K562 (cell line): Measurements from ENCODE around the gene LTBP2. TPM values are rescaled to one million over a fixed set of nuclear protein-coding genes. Genes with fewer than 3 reads are reported as not detected.

Source experiments
- BHLHE40 ChIP-seq: IDR thresholded peaks from 2 replicates; pipeline ENCODE4 v1.6.1; 2011; ENCODE audit warnings: low read length, improper control_type of control experiment
- CREB5 ChIP-seq: fragments of 250-450 bp; sonication (Bioruptor Pico); IDR thresholded peaks from 2 replicates; pipeline ENCODE4 v1.5.0; 2020; ENCODE audit warnings: mild to moderate bottlenecking
- GATAD2A ChIP-seq: fragments of 450-650 bp; IDR thresholded peaks from 2 replicates; pipeline ENCODE4 v1.6.1; 2017
- MAZ ChIP-seq, 2 experiments: fragments of 450-650 bp in 1 of 2; sonication (generic) in 1 of 2; formaldehyde crosslinking; IDR thresholded peaks in 1 of 2; conservative IDR thresholded peaks in 1 of 2; 2 replicates each; pipeline versions ENCODE4 v1.4.0 to v1.5.0; 2020; ENCODE audit warnings: mild to moderate bottlenecking in 1 of 2, missing genetic modification reagents in 1 of 2
- MCM5 ChIP-seq: fragments of 450-650 bp; IDR thresholded peaks from 2 replicates; pipeline ENCODE4 v1.6.1; 2016; ENCODE audit warnings: low read depth
- MTA1 ChIP-seq: fragments of 450-650 bp; IDR thresholded peaks from 2 replicates; pipeline ENCODE4 v1.6.1; 2017; ENCODE audit warnings: borderline replicate concordance
- NBN ChIP-seq: fragments of 450-650 bp; IDR thresholded peaks from 2 replicates; pipeline ENCODE4 v1.6.1; 2016; ENCODE audit warnings: low read depth, mild to moderate bottlenecking
- PML ChIP-seq: IDR thresholded peaks from 2 replicates; pipeline ENCODE4 v1.6.1; 2012; ENCODE audit warnings: low read length, inconsistent platforms
- PRPF4 ChIP-seq: fragments of 200-400 bp; formaldehyde crosslinking; IDR thresholded peaks from one replicate; pipeline ENCODE4 v1.6.1; 2017; ENCODE audit warnings: low read length, low read depth, mild to moderate bottlenecking; ENCODE audit not compliant: insufficient read depth, poor library complexity, severe bottlenecking
- RAD51 ChIP-seq: fragments of 450-650 bp; IDR thresholded peaks from 2 replicates; pipeline ENCODE4 v1.7.1; 2016; ENCODE audit warnings: low read depth, mild to moderate bottlenecking, borderline replicate concordance
- RBM25 ChIP-seq: fragments of 200-400 bp; formaldehyde crosslinking; IDR thresholded peaks from 2 replicates; pipeline ENCODE4 v1.6.1; 2018; ENCODE audit warnings: low read length, low read depth, moderate library complexity; ENCODE audit not compliant: severe bottlenecking
- SNIP1 ChIP-seq: fragments of 450-650 bp; IDR thresholded peaks from 2 replicates; pipeline ENCODE4 v1.7.1; 2017; ENCODE audit warnings: low read depth, mild to moderate bottlenecking
- SREBF2 ChIP-seq: sonication (generic); formaldehyde crosslinking; IDR thresholded peaks from 2 replicates; pipeline ENCODE4 v1.4.0; 2020; ENCODE audit warnings: mild to moderate bottlenecking, missing genetic modification reagents
- SRF ChIP-seq, 2 experiments: fragments of 250-450, 450-650 bp in 1 of 2; sonication (Bioruptor Pico) in 1 of 2; sonication (generic) in 1 of 2; formaldehyde crosslinking; IDR thresholded peaks; 2 replicates each; pipeline versions ENCODE4 v1.5.0 to v1.5.1; 2020 to 2022; ENCODE audit warnings: mild to moderate bottlenecking in 1 of 2, missing genetic modification reagents in 1 of 2
- ZNF584 ChIP-seq: fragments of 200-800 bp; sonication (Bioruptor generic); IDR thresholded peaks from 2 replicates; pipeline ENCODE4 v1.6.1; 2016; ENCODE audit warnings: low read depth, mild to moderate bottlenecking, missing genetic modification characterization, missing compliant biosample characterization
- ZNF696 ChIP-seq: fragments of 250-450 bp; sonication (Bioruptor Pico); conservative IDR thresholded peaks from 2 replicates; pipeline ENCODE4 v1.4.0; 2020; ENCODE audit warnings: mild to moderate bottlenecking, moderate library complexity
- polyA plus RNA-seq, 8 experiments: library from polyadenylated mRNA; depleted of rRNA in 4 of 8; stranded (reverse) in 5 of 8; unstranded in 3 of 8; fragments of >200 nt; fragmentation: Nextera tagmentation in 2 of 8; fragmentation: Illumina TruSeq in 1 of 8; extraction: Ambion mirVana in 2 of 8; extraction: Trizol in 1 of 8; gene quantifications; 2 replicates each; pipeline versions ENCODE4 v1.2.1 to v1.2.3, GENCODE V29; 2011 to 2014; ENCODE audit warnings: inconsistent platforms in 1 of 8, missing spikeins in 1 of 8
- total RNA-seq, 7 experiments: library from RNA; depleted of rRNA in 6 of 7; stranded (reverse); fragments of >200 nt in 6 of 7; fragmentation: Illumina TruSeq in 2 of 7; extraction: Trizol in 2 of 7; gene quantifications; 2 replicates each; pipeline versions ENCODE4 v1.2.1 to v1.2.3, GENCODE V29; 2011 to 2021; ENCODE audit warnings: low replicate concordance in 1 of 7
- TF ChIP-seq, protein P1 (sequence below): sonication (generic); formaldehyde crosslinking; IDR thresholded peaks from 2 replicates; pipeline ENCODE4 v1.8.1; 2023; ENCODE audit warnings: mild to moderate bottlenecking, missing genetic modification reagents, moderate library complexity
- TF ChIP-seq, protein P2 (sequence below): IDR thresholded peaks from 2 replicates; pipeline ENCODE4 v1.6.1; 2011; ENCODE audit warnings: borderline replicate concordance, low read depth, mild to moderate bottlenecking, moderate library complexity, low read length; ENCODE audit not compliant: insufficient read depth, poor library complexity, severe bottlenecking
- TF ChIP-seq, protein P3 (sequence below): sonication (generic); formaldehyde crosslinking; IDR thresholded peaks from 2 replicates; pipeline ENCODE4 v1.8.1; 2022; ENCODE audit warnings: missing genetic modification reagents
- TF ChIP-seq, protein P4 (sequence below): fragments of 450-650 bp; conservative IDR thresholded peaks from 2 replicates; pipeline ENCODE4 v1.6.1; 2016; ENCODE audit warnings: missing genetic modification characterization, low read depth, mild to moderate bottlenecking, missing compliant biosample characterization, moderate library complexity

Gene LTBP2
- total and polyA plus RNA-seq, 9 of the 15 experiments (the other 6 are each of a cell fraction or from before 2014, with no cell fraction given): under 0.01 to 0.18 (median 0.03) TPM; not detected in 3

- no peak for TF ChIP-seq CREB5 (CRISPR knock-in tag)
- TF ChIP-seq GATAD2A: 0 out of 2 replicates have a peak, but pooled peaks have one; percentile 25
- TF ChIP-seq ZNF584: no peak
- peak in 1 of 2 experiments; percentile 46; a peak in 1 of 4 replicates for TF ChIP-seq MAZ (CRISPR knock-in tag; conservative IDR thresholded peaks at IDR 0.05 in 1 of 2, IDR thresholded peaks at IDR 0.05 in 1 of 2)
- TF ChIP-seq, protein P1, sequence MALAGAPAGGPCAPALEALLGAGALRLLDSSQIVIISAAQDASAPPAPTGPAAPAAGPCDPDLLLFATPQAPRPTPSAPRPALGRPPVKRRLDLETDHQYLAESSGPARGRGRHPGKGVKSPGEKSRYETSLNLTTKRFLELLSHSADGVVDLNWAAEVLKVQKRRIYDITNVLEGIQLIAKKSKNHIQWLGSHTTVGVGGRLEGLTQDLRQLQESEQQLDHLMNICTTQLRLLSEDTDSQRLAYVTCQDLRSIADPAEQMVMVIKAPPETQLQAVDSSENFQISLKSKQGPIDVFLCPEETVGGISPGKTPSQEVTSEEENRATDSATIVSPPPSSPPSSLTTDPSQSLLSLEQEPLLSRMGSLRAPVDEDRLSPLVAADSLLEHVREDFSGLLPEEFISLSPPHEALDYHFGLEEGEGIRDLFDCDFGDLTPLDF (CRISPR knock-in tag): no peak
- peak; percentile 60 for TF ChIP-seq RBM25
- TF ChIP-seq, protein P2, sequence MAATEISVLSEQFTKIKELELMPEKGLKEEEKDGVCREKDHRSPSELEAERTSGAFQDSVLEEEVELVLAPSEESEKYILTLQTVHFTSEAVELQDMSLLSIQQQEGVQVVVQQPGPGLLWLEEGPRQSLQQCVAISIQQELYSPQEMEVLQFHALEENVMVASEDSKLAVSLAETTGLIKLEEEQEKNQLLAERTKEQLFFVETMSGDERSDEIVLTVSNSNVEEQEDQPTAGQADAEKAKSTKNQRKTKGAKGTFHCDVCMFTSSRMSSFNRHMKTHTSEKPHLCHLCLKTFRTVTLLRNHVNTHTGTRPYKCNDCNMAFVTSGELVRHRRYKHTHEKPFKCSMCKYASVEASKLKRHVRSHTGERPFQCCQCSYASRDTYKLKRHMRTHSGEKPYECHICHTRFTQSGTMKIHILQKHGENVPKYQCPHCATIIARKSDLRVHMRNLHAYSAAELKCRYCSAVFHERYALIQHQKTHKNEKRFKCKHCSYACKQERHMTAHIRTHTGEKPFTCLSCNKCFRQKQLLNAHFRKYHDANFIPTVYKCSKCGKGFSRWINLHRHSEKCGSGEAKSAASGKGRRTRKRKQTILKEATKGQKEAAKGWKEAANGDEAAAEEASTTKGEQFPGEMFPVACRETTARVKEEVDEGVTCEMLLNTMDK: no peak
- TF ChIP-seq BHLHE40: peak; percentile 94; the same call in 1 of the 2 replicates
- no peak for TF ChIP-seq SREBF2
- TF ChIP-seq MCM5: no peak
- no peak for TF ChIP-seq SNIP1
- TF ChIP-seq, protein P3, sequence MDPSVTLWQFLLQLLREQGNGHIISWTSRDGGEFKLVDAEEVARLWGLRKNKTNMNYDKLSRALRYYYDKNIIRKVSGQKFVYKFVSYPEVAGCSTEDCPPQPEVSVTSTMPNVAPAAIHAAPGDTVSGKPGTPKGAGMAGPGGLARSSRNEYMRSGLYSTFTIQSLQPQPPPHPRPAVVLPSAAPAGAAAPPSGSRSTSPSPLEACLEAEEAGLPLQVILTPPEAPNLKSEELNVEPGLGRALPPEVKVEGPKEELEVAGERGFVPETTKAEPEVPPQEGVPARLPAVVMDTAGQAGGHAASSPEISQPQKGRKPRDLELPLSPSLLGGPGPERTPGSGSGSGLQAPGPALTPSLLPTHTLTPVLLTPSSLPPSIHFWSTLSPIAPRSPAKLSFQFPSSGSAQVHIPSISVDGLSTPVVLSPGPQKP (CRISPR knock-in tag): no peak
- TF ChIP-seq, protein P4, sequence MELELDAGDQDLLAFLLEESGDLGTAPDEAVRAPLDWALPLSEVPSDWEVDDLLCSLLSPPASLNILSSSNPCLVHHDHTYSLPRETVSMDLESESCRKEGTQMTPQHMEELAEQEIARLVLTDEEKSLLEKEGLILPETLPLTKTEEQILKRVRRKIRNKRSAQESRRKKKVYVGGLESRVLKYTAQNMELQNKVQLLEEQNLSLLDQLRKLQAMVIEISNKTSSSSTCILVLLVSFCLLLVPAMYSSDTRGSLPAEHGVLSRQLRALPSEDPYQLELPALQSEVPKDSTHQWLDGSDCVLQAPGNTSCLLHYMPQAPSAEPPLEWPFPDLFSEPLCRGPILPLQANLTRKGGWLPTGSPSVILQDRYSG (tag): no peak
- TF ChIP-seq ZNF696 (CRISPR knock-in tag): no peak
- no peak for TF ChIP-seq MTA1
- no peak for TF ChIP-seq PRPF4
- no peak for TF ChIP-seq SRF (CRISPR knock-in tag; IDR thresholded peaks at IDR 0.05)
- no peak for TF ChIP-seq RAD51
- TF ChIP-seq PML: peak; percentile 38; the same call in 1 of the 2 replicates
- no peak for TF ChIP-seq NBN
Measured at GRCh38 chr14:74493343-74494261, 118.4 kb downstream of the LTBP2 start, which contains the start of gene ISCA2 (continued).
